Adipose tissue (tissue), 3 donors: ENCODE measurements around the gene SF3A2. TPM values are rescaled to one million over a fixed set of nuclear protein-coding genes. Genes with fewer than 3 reads are reported as not detected.

Source experiments
- H3K27ac ChIP-seq: one replicate; pipeline ENCODE4 v1.5.1; 2013; ENCODE audit warnings: low read depth, low read length
- WGBS, 3 donors: extraction: QIAGEN DNeasy Blood & Tissue Kit; methylation state at CpG; one replicate each; pipeline ENCODE4 v1.1.7; 2013; 5-methylcytosine and 5-hydroxymethylcytosine counted together
- polyA plus RNA-seq, 3 donors: library from polyadenylated mRNA; stranded (reverse); fragments of 200-250 nt; gene quantifications; one replicate each; pipeline ENCODE4 v1.2.3, GENCODE V29; 2013
- donor health status: healthy with polysubstance abuse.
- donor health status: Bipolar disorder and iron deficiency.
- donor health status: healthy.

Gene SF3A2
- polyA plus RNA-seq, 3 donors, result 31.2 to 36.4 (median 34.2) TPM

DNA sequence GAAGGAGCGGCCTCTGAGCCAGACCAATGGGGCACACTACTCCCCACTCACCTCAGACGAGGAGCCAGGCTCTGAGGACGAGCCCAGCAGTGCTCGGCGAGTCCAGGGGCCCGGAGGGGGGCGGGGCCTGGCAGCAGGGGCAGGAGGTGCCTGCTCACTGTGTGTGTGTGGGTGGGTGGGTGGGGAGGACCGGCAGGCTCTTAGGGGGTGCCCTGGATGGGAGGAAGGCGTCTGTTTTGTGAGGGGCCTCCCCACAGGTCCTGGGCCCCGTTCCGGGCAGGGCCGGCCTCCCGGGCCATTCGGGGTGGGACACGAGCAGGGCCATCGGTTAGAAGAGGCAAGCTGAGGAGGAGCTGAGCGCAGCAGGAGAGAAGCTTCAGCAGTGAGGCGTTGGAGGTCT is 13.2 kb upstream of the SF3A2 start:
- H3K27ac ChIP-seq, result no peak overlapping the region

DNA sequence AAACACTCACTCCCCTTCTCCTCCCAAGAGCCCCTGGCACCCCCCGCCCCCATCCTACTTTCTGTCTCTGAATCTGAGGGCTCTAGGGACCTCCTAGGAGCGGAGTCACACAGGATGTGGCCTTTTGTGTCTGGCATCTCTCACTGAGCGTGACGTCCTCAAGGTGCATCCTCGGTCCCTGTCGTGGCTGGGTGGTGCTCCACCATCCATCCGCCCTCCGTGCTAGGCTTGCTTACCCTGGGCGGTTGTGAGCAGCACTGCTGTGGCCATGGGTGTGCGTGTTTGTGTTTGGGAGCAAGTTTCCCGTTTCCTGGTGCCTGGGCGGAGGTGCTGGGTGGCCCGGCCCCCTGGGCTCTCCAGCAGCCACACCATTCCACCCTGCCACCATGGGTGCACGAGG is 12.7 kb upstream of the SF3A2 start:
- H3K27ac ChIP-seq, result no peak overlapping the region
- WGBS, 3 donors, result 85 to 91% (median 89%) methylated on average over 14 of the region's 14 CpGs

More for the DNA sequence above, 13.2 kb upstream of the SF3A2 start:
- 85 to 90% (median 86%) methylated on average over 17 to 18 of the region's 18 CpGs for WGBS, 3 donors

DNA sequence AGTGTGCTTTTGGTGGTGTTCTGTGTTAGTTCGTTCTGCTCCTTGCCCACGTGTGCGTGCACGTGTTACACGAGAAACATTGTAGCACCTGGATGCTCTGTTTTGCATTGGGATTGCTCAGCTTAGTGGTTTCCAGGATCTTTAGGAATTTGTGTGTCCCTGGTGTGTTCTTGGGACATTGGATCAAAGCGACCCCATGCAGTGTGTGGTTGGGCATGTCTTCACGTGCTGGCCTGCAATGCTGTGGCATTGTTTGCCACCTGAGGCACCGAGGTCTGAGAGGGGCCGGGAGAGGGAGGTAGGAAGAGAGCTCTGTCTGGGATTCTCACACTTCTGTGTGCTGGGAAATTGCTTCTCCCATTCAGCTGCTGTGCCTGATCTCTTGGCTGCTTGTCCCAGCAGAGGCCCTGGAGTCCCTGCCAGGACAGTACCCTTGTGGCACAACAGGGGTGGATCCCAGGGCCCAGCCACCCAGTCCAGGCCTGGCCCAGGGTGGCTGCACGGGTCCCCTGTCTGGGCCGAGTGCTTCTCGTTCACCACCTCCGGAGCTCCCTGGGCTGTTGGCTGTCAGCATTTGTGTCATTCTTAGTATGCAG is 11.8 kb upstream of the SF3A2 start:
- 49 to 85% (median 82%) methylated on average over 13 of the region's 13 CpGs for WGBS, 3 donors
- H3K27ac ChIP-seq, result no peak overlapping the region

DNA sequence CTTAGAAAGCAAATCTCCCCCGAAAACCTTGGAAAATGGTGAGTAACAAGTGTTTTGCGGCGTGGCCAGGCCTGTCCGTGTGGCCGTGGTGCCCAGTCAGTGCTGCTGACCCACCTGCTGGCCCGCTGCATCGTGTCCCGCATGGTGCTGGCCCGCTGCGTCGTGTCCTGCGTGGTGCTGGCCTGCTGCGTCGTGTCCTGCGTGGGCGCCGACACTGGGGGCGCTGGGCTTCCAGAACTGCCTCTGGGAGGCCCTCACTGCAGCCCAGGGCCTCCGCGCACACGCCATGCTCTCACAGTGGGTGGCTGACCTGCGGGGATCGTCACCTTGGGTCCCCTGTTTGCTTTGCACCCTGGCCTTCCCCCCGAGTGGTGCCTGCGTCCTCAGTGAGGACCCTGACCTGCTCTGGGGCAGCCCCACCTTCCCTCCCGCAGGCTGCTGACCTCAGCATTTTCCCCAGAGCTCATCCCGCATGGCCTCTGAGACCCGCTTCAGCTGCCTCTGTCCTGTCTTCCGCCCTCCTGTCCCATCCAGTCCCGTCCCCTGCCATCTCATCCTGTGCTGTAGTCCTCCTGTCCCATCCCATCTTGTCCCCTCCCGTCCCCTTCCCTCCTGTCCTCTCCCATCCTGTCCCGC is 11.1 kb upstream of the SF3A2 start:
- WGBS, 3 donors, result 92 to 97% (median 96%) methylated on average over 32 of the region's 32 CpGs
- H3K27ac ChIP-seq, result no peak overlapping the region

DNA sequence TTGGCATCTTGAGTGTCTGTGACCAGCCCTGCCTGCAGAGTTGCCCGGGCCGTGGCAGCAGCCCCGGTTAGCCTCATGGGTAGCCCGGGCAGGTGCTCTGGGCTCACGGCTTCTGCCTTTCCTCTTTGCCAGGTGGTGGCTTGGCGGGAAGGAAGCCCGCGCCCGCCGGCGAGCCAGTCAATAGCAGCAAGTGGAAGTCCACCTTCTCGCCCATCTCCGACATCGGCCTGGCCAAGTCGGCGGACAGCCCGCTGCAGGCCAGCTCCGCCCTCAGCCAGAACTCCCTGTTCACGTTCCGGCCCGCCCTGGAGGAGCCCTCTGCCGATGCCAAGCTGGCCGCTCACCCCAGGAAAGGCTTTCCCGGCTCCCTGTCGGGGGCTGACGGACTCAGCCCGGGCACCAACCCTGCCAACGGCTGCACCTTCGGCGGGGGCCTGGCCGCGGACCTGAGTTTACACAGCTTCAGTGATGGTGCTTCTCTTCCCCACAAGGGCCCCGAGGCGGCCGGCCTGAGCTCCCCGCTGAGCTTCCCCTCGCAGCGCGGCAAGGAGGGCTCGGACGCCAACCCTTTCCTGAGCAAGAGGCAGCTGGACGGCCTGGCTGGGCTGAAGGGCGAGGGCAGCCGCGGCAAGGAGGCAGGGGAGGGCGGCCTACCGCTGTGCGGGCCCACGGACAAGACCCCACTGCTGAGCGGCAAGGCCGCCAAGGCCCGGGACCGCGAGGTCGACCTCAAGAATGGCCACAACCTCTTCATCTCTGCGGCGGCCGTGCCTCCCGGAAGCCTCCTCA is 10.4 kb upstream of the SF3A2 start:
- WGBS, 3 donors, result 94 to 97% (median 96%) methylated on average over 54 to 59 of the region's 59 CpGs
- no peak overlapping the region for H3K27ac ChIP-seq

DNA sequence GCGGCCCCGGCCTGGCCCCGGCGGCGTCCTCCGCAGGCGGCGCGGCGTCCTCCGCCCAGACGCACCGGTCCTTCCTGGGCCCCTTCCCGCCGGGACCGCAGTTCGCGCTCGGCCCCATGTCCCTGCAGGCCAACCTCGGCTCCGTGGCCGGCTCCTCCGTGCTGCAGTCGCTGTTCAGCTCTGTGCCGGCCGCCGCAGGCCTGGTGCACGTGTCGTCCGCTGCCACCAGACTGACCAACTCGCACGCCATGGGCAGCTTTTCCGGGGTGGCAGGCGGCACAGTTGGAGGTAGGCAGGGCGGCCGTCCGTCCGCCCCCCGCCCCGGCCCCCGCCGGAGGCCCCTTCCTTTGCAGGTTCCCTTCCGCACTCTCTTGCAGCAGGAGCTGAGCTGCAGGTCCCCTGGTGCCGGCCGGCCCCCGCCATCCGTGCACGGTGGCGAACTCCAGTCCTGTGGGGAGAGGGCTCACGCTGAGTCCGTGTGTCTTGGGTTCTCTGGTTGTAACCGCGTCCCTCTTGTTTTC is 9.7 kb upstream of the SF3A2 start:
- 94 to 98% (median 96%) methylated on average over 45 to 53 of the region's 53 CpGs for WGBS, 3 donors
- H3K27ac ChIP-seq, result no peak overlapping the region

DNA sequence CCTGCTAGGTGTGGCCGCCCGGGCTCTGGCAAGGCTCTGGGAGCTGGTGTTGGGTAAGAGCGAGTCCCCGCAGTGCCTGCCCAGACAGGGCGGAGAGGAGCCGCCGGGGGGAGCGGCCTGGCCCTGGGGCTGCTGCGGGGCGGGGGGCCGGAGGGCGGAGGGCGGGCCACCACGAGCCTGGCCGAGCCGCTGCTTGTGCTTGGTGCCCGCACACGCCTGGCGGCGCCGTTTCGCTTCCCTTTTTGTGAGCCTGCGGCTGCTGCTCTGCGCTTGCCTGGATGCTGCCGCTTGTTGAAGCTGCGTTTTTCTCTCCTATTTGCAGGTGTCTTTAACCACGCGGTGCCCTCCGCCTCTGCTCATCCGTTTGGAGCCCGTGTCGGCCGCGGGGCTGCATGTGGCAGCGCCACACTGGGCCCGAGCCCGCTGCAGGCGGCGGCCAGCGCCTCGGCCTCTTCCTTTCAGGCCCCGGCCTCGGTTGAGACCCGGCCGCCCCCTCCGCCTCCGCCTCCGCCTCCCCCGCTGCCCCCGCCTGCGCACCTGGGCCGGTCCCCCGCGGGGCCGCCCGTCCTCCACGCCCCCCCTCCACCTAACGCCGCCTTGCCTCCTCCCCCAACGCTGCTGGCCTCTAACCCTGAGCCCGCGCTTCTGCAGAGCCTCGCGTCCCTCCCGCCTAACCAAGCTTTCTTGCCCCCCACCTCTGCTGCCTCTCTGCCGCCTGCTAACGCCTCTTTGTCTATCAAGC is 9.0 kb upstream of the SF3A2 start:
- WGBS, 3 donors, result 89 to 90% (median 89%) methylated on average over 39 to 67 of the region's 67 CpGs
- H3K27ac ChIP-seq, result no peak overlapping the region

DNA sequence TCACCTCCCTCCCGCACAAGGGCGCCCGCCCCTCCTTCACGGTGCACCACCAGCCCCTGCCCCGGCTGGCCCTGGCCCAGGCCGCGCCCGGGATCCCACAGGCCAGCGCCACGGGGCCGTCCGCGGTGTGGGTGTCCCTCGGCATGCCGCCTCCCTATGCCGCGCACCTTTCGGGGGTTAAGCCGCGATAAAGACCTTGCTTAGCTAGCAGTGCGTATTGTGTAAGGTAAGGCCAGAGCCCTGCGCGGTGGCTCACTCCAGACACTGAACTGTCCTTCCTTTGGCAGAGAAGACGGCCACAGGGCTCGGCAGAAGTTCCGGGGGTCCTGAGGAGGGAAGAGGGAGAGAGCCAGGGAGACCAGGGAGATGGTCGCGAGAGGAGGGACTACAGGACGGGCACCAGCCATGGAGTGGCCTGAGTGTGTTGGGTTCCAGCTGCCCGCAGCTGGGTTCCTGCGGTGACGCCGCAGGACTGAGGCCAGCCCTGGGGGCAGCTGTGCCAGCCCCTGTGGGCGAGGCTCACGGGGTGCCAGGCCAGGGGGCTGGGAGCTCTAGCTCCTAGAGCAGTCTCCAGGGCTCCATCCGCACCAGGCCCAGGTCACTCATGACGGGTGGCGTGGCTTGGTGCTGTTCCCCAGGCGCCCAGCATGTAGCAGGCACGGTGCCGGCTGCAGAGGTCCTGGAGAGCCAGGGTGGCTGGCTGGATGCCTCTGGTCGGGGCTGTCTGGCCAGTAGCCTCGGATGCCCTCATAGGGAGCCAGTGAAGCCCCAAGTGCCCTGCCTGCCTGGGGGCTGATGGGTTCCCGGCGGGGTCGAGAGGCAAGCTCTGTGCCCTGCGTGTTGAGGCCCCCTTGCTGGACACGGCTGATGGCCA is 8.2 kb upstream of the SF3A2 start:
- 90 to 93% (median 91%) methylated on average over 47 to 48 of the region's 48 CpGs for WGBS, 3 donors
- H3K27ac ChIP-seq, result no peak overlapping the region

DNA sequence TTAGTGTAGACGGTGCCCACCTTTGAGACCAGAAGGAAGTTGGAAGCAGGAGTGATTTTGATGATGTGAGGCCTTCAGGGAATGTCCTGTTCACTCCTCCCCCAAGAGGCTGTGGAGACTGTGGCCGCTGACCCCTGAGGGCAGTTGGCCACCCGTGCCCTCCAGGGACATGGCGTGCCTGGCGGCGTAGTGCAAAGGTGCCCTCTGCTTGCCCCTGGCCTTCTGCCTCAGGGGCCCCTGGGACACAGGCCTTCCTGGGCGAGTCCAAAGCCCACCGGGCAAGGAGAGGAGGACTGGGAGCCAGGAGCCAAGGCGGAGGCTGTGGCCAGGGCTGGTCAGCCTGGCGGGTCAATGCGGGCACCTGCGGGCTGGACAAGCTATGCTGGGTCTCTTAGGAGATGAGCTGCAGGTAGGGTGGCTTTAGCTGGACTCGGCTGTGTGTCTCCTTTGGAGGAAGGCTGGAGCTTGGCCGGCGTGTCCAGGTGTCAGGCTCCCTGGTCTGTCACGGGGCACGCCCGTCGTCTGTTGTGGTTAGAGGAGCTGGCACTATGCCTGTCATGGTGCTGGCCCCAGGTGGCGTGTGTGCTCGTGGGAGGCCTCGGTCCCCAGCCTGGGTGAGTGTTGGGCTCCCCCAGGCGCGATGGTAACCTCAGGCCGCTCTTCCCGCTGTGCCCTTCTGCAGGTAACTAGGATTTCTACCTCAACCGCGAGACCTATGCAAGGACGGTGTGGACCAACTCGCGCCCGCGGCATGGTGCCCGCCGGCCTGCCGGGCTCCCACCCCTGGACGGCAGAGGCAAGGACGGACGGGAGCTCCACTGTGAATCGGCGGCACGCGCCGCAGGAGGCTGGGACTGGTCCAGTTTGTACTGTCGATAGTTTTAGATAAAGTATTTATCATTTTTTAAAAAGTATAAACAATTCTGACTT is 7.3 kb upstream of the SF3A2 start:
- H3K27ac ChIP-seq, result no peak overlapping the region
- WGBS, 3 donors, result 88 to 91% (median 90%) methylated on average over 45 of the region's 45 CpGs

DNA sequence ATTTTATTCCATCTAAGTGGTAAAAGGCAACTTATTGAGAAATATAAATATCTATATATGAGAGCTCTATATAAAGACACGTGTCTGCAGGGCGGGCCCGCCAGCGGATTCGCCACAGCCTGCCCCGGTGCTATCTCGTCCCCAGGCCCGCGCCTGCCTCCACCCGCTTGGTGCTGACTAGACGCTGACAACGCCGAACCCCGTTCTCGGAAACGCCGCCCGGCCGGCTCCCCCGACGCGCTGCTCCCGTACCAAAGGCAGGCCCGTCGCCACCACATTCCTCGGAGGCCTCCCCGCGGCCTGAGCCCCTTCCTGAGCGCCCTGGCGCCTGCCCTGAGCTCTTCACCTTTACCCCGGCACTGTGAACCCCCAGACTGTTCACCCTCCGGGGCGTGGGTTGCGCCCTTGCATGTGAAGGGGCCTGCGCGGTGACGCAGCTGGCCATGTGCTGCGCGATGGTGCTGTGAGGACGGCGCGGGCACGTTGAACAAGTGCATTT is 6.5 kb upstream of the SF3A2 start:
- WGBS, 3 donors, result 92 to 93% (median 93%) methylated on average over 43 of the region's 43 CpGs

DNA sequence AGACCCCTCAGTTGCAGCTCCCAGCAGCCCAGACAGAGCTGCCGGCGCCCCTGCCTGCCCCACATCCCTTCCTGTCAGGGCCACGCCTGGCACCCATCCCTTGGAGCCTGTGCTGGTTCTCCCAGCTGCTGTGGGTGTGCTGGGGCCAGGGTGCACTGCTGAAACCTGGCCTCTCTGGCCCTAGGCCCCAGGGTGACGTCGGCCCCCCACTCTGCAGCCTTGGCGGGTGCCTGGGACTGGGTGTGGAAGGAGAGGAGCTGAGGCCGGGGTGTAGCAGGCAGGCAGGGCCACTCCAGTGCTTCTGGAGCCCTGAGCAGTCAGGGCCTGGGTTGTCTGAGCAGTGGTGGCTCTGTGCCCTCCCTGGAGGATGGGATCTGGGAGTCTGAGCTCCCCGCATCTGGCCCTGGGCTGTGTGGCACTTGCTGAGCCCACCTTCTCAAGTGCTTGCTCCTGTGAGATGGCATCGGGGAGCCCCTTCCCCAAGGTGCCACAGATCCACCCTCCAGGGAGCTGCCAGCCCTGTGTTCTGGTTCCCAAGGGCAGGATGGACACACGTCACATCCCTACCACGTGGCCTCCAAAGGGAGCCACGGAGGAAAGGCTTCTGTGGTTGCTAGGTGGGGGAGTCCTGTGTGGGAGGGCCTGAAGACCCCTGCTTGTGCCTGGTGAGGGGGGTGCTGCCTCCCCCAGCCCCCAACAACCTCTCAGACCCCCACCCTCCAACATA is 5.7 kb upstream of the SF3A2 start:
- H3K27ac ChIP-seq, result no peak overlapping the region
- WGBS, 3 donors, result 70 to 81% (median 77%) methylated on average over 11 to 12 of the region's 12 CpGs

More for the DNA sequence above, 6.5 kb upstream of the SF3A2 start:
- no peak overlapping the region for H3K27ac ChIP-seq

DNA sequence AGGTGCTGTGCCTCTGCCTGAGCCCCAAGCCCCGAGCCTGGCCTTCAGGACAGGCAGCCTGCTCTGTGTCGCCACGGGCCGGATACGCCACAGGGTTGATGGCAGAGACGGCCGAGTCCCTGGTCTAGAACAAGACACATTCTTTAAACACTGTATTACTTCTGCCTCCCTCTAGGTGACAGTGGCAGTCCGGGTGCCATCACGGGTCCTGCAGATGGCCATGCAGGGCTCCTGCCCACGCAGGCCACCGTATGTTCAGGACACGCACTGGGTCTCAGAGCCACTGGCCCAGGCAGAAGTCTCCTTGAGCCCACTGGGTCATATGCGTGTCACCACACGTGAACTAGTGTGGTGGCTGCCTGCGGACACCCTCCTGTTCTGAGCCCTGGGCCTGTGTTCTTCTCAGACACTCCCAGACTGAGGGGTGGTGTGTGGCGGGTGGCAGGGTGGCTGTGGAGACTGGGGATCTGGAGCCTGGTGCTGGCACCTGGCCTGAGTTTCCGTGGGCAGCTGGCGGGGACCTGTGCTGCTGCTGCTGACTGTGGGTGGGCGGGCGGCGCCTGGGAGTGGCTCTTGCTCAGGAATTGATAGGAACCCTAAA is 4.9 kb upstream of the SF3A2 start:
- H3K27ac ChIP-seq, result no peak overlapping the region
- WGBS, 3 donors, result 78 to 83% (median 81%) methylated on average over 20 to 21 of the region's 21 CpGs

DNA sequence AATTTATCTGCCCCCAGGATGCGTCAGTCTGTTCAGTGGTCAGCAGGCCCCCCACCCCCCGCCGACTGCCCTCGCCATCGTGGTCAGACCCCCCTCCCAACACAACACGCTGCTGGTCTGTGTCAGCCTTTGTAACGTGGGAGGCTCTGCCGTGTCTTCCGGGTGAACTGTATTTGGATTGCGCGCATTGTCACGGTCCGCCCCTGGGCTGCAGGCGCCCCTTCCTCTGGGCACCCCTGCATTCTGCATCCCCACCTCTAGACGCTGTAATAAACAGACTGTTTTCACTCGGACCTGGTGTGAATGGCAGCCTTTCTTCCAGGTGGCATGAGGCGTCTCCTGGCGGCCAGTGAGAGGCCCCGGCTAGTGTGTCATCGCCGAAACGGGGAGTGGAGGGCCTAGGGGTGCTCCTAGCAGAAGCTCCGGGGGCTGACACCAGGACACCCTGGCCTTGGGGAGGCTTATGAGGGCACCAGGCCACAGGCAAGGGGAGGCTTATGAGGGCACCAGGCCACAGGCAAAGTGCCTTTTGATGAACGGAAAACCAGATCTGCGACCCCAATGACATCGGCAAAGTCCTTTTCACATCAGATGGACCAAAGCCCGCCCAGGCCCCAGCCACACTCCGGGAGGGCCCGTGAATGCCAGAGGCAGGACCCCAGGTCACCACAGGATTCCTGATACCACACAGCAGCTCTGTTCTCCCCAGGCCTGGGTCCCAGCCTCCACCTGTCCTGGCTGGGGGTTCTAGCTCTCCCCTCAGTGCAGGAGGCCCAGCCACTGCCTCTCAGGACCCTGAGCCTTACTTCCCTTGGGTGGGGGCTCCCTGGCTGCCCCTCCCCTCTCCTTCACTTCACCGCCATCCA is 4.1 kb upstream of the SF3A2 start:
- WGBS, 3 donors, result 79 to 83% (median 79%) methylated on average over 30 of the region's 30 CpGs
- H3K27ac ChIP-seq, result no peak overlapping the region

DNA sequence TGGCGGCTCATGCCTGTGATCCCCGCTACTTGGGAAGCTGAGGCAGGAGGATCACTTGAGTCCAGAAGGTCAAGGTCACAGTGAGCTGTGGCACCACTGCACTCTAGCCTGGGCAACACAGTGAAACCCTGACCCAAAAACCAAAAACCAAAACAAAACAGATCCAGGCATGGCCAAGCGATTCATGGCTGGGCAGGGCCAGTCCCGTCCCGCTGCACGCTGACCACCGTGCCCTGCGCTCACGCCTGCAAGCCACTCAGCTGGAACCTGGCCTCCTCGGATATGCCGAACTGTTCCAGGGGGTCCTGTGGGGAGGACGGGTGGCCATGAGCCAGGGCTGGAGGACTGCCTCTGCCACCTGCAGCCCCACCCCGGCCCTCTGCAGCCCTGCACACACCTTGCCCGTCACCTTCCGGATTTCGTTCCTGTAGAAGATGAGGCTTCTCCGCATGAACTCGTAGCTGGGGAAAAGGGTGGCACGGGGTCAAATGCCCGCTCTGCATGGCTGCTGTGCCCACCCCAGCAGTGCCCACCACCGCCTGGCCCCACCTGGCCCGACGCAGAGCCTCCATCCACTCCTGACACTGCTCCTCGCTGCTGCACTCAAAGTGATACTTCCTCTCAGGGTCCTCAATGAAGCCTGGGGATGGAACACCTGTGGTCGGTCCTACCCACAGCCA is 2.9 kb upstream of the SF3A2 start:
- H3K27ac ChIP-seq, result no peak overlapping the region
- WGBS, 3 donors, result 86 to 91% (median 87%) methylated on average over 25 of the region's 25 CpGs
